22Rv1 (cell line): ENCODE results near the gene DNAJB9.
"Not testable (repeated sequence)": the region's sequence is repeated elsewhere in the genome, so short reads cannot be mapped to it uniquely, and the experiment has no call there.

Source experiments
- H3K27ac ChIP-seq: fragments of 450-650 bp; 2 replicates; pipeline ENCODE4 v1.5.1; 2017
- CTCF ChIP-seq: fragments of 450-650 bp; IDR thresholded peaks from 2 replicates; pipeline ENCODE4 v1.5.1; 2017; ENCODE audit warnings: mild to moderate bottlenecking
- ZFX ChIP-seq: fragments of 450-650 bp; IDR thresholded peaks from 2 replicates; pipeline ENCODE4 v1.6.1; 2017; ENCODE audit warnings: antibody characterized with exemption, borderline replicate concordance

The DNAJB9 gene

GRCh38 chr7:108529341-108529740 is 40.3 kb upstream of the DNAJB9 start:
- H3K27ac ChIP-seq = no peak overlapping the region
- TF ChIP-seq CTCF (no peak), ZFX (no peak)

- H3K27ac ChIP-seq = no peak overlapping the region
- TF ChIP-seq CTCF (no peak), ZFX (no peak)
Observed at GRCh38 chr7:108533712-108534111, 36.0 kb upstream of the DNAJB9 start.

- TF ChIP-seq ZFX (no peak), CTCF (no peak)
- H3K27ac ChIP-seq = no peak overlapping the region
Observed at GRCh38 chr7:108535257-108535656, 34.4 kb upstream of the DNAJB9 start.

- no peak for TF ChIP-seq ZFX
- H3K27ac ChIP-seq = no peak overlapping the region
Observed at GRCh38 chr7:108535744-108536143, 33.9 kb upstream of the DNAJB9 start.

GRCh38 chr7:108537229-108537628 is 32.4 kb upstream of the DNAJB9 start:
- no peak for TF ChIP-seq ZFX
- TF ChIP-seq CTCF = no peak
- H3K27ac ChIP-seq = no peak overlapping the region

- not testable (repeated sequence) for H3K27ac ChIP-seq
Observed at GRCh38 chr7:108538236-108538635, 31.4 kb upstream of the DNAJB9 start.

GRCh38 chr7:108538685-108539084 is 31.0 kb upstream of the DNAJB9 start:
- H3K27ac ChIP-seq = not testable (repeated sequence)

- no peak overlapping the region for H3K27ac ChIP-seq
- no peak for TF ChIP-seq CTCF
- no peak for TF ChIP-seq ZFX
Observed at GRCh38 chr7:108541478-108541877, 28.2 kb upstream of the DNAJB9 start.

GRCh38 chr7:108548141-108548896 is 21.4 kb upstream of the DNAJB9 start:
- H3K27ac ChIP-seq = not testable (repeated sequence)

- H3K27ac ChIP-seq = not testable (repeated sequence)
Observed at GRCh38 chr7:108556665-108557064, 13.0 kb upstream of the DNAJB9 start.
